GM12891 (cell line): ENCODE data around the gene ASCL5.

Experiments
- PAX5 ChIP-seq: IDR thresholded peaks from 2 replicates; pipeline ENCODE4 v1.6.1; 2011; ENCODE audit warnings: low read length, moderate library complexity, mild to moderate bottlenecking; ENCODE audit not compliant: insufficient read depth, severe bottlenecking
- POLR2A ChIP-seq: IDR thresholded peaks from 2 replicates; pipeline ENCODE4 v1.6.1; 2011; ENCODE audit warnings: low read depth, low read length, control low read depth
- POLR2AphosphoS5 ChIP-seq: IDR thresholded peaks from 2 replicates; pipeline ENCODE4 v1.6.1; 2011; ENCODE audit warnings: low read depth, low read length, control low read depth
- SPI1 ChIP-seq: IDR thresholded peaks from 2 replicates; pipeline ENCODE4 v1.6.1; 2011; ENCODE audit warnings: low read depth, low read length, control low read depth
- TAF1 ChIP-seq: IDR thresholded peaks from 2 replicates; pipeline ENCODE4 v1.6.1; 2011; ENCODE audit warnings: low read depth, low read length, control low read depth

DNA sequence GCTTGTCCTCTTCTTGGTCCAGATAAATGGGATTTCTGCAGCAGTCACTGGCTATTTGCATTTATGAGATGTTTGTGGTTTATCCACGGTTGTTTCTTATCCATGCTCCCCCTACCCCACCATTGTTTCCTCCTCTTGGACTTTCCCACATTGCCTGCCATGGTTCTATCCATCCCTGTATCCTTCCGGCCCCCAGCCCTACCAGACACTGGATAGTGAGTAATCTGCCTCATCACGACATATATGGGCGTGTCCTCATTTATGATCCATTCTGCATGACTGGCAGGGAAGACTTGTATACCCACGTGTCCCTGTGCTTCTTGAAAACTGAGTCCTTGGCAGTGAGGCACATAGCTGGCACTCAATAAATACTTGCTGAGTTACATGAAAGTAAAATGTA lies 54.8 kb downstream of the ASCL5 start:
- no peak for TF ChIP-seq TAF1
- no peak for TF ChIP-seq POLR2A
- no peak for TF ChIP-seq POLR2AphosphoS5
- no peak for TF ChIP-seq PAX5
- no peak for TF ChIP-seq SPI1
